ENCODE measurements around the gene CHN1.

The CHN1 gene

GRCh38 chr2:174877301-174877700 is 127.9 kb downstream of the CHN1 start:
- Mint-ChIP-seq H3K9me3 (no peaks in the 10 kb centered on the region), H3K4me1 (peaks cover 36% of the 10 kb centered on the region), H3K4me3 (no peak overlapping the region), H3K27me3 (ENCODE audit: low read depth) (no peaks in the 10 kb centered on the region), H3K27ac (no peak overlapping the region), H3K36me3 (ENCODE audit: low read depth) (no peaks in the 10 kb centered on the region)
- no peak for TF ChIP-seq CTCF (IDR thresholded peaks at IDR 0.05; ENCODE audit: unreplicated experiment in 3 of 3)

GRCh38 chr2:174874085-174874484 is 131.1 kb downstream of the CHN1 start:
- H3K9me3 Mint-ChIP-seq = no peaks in the 10 kb centered on the region
- no peaks in the 10 kb centered on the region for H3K27me3 Mint-ChIP-seq (ENCODE audit: low read depth)
- no peak overlapping the region for H3K4me3 Mint-ChIP-seq
- H3K4me1 Mint-ChIP-seq = peaks cover 38% of the 10 kb centered on the region
- TF ChIP-seq CTCF (IDR thresholded peaks at IDR 0.05; ENCODE audit: unreplicated experiment in 3 of 3) = no peak
- H3K27ac Mint-ChIP-seq = no peak overlapping the region
- peaks cover 8% of the 10 kb centered on the region for H3K36me3 Mint-ChIP-seq (ENCODE audit: low read depth)

GRCh38 chr2:174873471-174873870 is 131.7 kb downstream of the CHN1 start:
- Mint-ChIP-seq H3K4me3 (no peak overlapping the region), H3K4me1 (peaks cover 39% of the 10 kb centered on the region), H3K36me3 (ENCODE audit: low read depth) (peaks cover 8% of the 10 kb centered on the region), H3K27ac (peak overlapping the region in 1 of 3 experiments; percentile 50), H3K9me3 (no peaks in the 10 kb centered on the region), H3K27me3 (ENCODE audit: low read depth) (no peaks in the 10 kb centered on the region)
- TF ChIP-seq CTCF (IDR thresholded peaks at IDR 0.05; ENCODE audit: unreplicated experiment in 3 of 3) = no peak

GRCh38 chr2:174870787-174871186 is 134.4 kb downstream of the CHN1 start:
- Mint-ChIP-seq H3K9me3 (no peaks in the 10 kb centered on the region), H3K4me3 (no peak overlapping the region), H3K36me3 (ENCODE audit: low read depth) (peaks cover 8% of the 10 kb centered on the region), H3K27ac (peak overlapping the region in 1 of 3 experiments; percentile 82), H3K27me3 (ENCODE audit: low read depth) (no peaks in the 10 kb centered on the region), H3K4me1 (peaks cover 33% of the 10 kb centered on the region)
- no peak for TF ChIP-seq CTCF (IDR thresholded peaks at IDR 0.05; ENCODE audit: unreplicated experiment in 3 of 3)

DNA sequence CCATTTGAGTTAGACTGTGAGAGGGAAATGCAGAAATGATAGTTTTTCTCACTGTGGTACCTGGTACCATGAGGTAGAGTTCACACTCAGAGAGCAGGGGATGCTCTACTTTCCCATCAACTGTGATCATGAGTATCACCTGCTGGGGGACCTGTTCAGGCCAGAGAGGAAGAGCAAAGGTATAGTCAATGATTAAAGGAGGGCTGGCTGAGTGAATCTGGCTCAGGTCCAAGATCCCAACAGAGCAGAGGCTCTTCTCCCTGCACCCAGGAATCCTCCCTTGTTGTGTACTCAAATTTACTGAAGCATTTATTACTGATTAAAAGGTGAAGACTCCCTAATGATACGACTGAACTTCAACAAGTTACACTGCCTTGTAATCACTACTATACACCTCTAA is 136.3 kb downstream of the CHN1 start:
- Mint-ChIP-seq H3K9me3 (no peaks in the 10 kb centered on the region), H3K4me1 (peaks cover 33% of the 10 kb centered on the region), H3K27me3 (ENCODE audit: low read depth) (no peaks in the 10 kb centered on the region), H3K4me3 (no peak overlapping the region), H3K36me3 (ENCODE audit: low read depth) (peaks cover 8% of the 10 kb centered on the region), H3K27ac (peak overlapping the region; percentile 57 to 86 (median 82))
- TF ChIP-seq CTCF (IDR thresholded peaks at IDR 0.05; ENCODE audit: unreplicated experiment in 3 of 3) = no peak

GRCh38 chr2:174866421-174866820 is 138.8 kb downstream of the CHN1 start:
- H3K9me3 Mint-ChIP-seq = no peaks in the 10 kb centered on the region
- H3K27ac Mint-ChIP-seq = no peak overlapping the region
- peaks cover 7% of the 10 kb centered on the region for H3K36me3 Mint-ChIP-seq (ENCODE audit: low read depth)
- H3K4me1 Mint-ChIP-seq = peaks cover 23% of the 10 kb centered on the region
- no peak for TF ChIP-seq CTCF (IDR thresholded peaks at IDR 0.05; ENCODE audit: unreplicated experiment in 3 of 3)
- H3K27me3 Mint-ChIP-seq (ENCODE audit: low read depth) = no peaks in the 10 kb centered on the region
- H3K4me3 Mint-ChIP-seq = no peak overlapping the region
